Neural progenitor cell (in vitro differentiated cells): Measurements from ENCODE around the gene PCDH9. TPM values are rescaled to one million over a fixed set of nuclear protein-coding genes. Genes with fewer than 3 reads are reported as not detected.

Experiments
- DNase-seq: peaks from one replicate; pipeline ENCODE4 v3.0.0-alpha.2; 2016; ENCODE audit warnings: low spot score
- H2AFZ ChIP-seq: fragments of 200-600 bp; sonication (generic); replicated peaks from 2 replicates; pipeline ENCODE4 v1.6.1; 2016; ENCODE audit warnings: antibody characterized with exemption
- H3F3A ChIP-seq: fragments of 200-600 bp; sonication (generic); 2 replicates; pipeline ENCODE4 v1.6.1; 2016; ENCODE audit warnings: antibody characterized with exemption, low read depth
- H3K27ac ChIP-seq: fragments of 200-600 bp; sonication (generic); 2 replicates; pipeline ENCODE4 v1.5.1; 2016; ENCODE audit warnings: mild to moderate bottlenecking
- H3K27me3 ChIP-seq: fragments of 200-600 bp; sonication (generic); 2 replicates; pipeline ENCODE4 v1.6.1; 2016; ENCODE audit warnings: mild to moderate bottlenecking, moderate library complexity
- H3K36me3 ChIP-seq: fragments of 200-600 bp; sonication (generic); 2 replicates; pipeline ENCODE4 v1.5.1; 2016
- H3K4me1 ChIP-seq: fragments of 200-600 bp; sonication (generic); 2 replicates; pipeline ENCODE4 v1.6.1; 2016; ENCODE audit warnings: mixed run types
- H3K4me2 ChIP-seq: fragments of 200-600 bp; sonication (generic); 2 replicates; pipeline ENCODE4 v1.6.1; 2016
- H3K4me3 ChIP-seq: fragments of 200-600 bp; sonication (generic); 2 replicates; pipeline ENCODE4 v1.5.1; 2016
- H3K79me2 ChIP-seq: fragments of 200-600 bp; sonication (generic); 2 replicates; pipeline ENCODE4 v1.6.1; 2016; ENCODE audit warnings: low read depth
- H3K9ac ChIP-seq: fragments of 200-600 bp; sonication (generic); 2 replicates; pipeline ENCODE4 v1.6.1; 2016
- H3K9me3 ChIP-seq: fragments of 200-600 bp; sonication (generic); 2 replicates; pipeline ENCODE4 v1.5.1; 2016; ENCODE audit warnings: low read depth
- H4K20me1 ChIP-seq: fragments of 200-600 bp; sonication (generic); 2 replicates; pipeline ENCODE4 v1.6.1; 2016; ENCODE audit warnings: low read depth
- H3K27ac Mint-ChIP-seq: 3 replicates; pipeline ENCODE4 v1.8.0; 2021; ENCODE audit warnings: mixed read lengths
- H3K27me3 Mint-ChIP-seq: 2 replicates; pipeline ENCODE4 v1.8.0; 2022; ENCODE audit warnings: low read depth, mild to moderate bottlenecking, inconsistent platforms, moderate library complexity, mixed read lengths; ENCODE audit not compliant: insufficient read depth
- H3K36me3 Mint-ChIP-seq: 3 replicates; pipeline ENCODE4 v1.8.0; 2021; ENCODE audit warnings: mixed read lengths
- H3K4me1 Mint-ChIP-seq: 3 replicates; pipeline ENCODE4 v1.8.0; 2021; ENCODE audit warnings: mixed read lengths
- H3K4me3 Mint-ChIP-seq: 3 replicates; pipeline ENCODE4 v1.8.0; 2021; ENCODE audit warnings: mild to moderate bottlenecking, moderate library complexity, mixed read lengths
- H3K9me3 Mint-ChIP-seq: 3 replicates; pipeline ENCODE4 v1.8.0; 2020; ENCODE audit warnings: mixed read lengths
- EZH2 ChIP-seq: fragments of 200-600 bp; sonication (generic); IDR thresholded peaks from 2 replicates; pipeline ENCODE4 v1.6.1; 2017; ENCODE audit warnings: antibody characterized with exemption, mild to moderate bottlenecking, moderate library complexity
- EZH2phosphoT487 ChIP-seq: fragments of 200-600 bp; sonication (generic); IDR thresholded peaks from 2 replicates; pipeline ENCODE4 v1.6.1; 2017; ENCODE audit warnings: antibody characterized with exemption
- total RNA-seq: library from RNA; depleted of rRNA; stranded (reverse); fragments of >200 nt; gene quantifications from 2 replicates; pipeline ENCODE4 v1.2.3, GENCODE V29; 2015; ENCODE audit warnings: low replicate concordance
- TF ChIP-seq, protein P1 (sequence below): fragments of 200-600 bp; sonication (generic); IDR thresholded peaks from 2 replicates; pipeline ENCODE4 v1.5.1; 2017; ENCODE audit warnings: antibody characterized with exemption, mild to moderate bottlenecking

The PCDH9 gene
- total RNA-seq, 1 donor from 2014 or later: 0.24 TPM

DNA sequence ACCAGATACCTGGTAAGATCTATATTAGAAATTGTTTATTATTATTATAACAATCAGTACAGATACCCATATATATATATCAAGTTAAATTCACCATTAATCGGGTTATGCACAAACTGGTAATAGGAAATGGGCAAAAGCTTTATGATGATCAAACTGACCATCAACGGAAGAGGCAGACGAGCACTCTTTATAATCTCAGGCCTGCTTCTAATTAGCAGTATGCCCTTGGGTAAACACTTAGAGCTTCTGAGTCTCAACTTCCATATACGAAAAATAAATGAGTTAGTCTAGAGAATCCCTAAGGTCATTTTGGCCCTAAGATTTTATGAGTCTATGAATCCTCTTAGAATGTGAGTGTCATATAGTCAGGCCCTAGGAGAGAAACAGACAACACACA lies 710.9 kb downstream of the PCDH9 start:
- no peak overlapping the region for H3K4me3 Mint-ChIP-seq
- no peak overlapping the region for H3K27ac ChIP-seq
- H3K36me3 Mint-ChIP-seq: no peaks in the 10 kb centered on the region
- H3K4me1 ChIP-seq: peaks cover 4% of the 10 kb centered on the region
- H3K9ac ChIP-seq: no peak overlapping the region
- H3K27me3 ChIP-seq: no peaks in the 10 kb centered on the region
- H4K20me1 ChIP-seq: no peaks in the 10 kb centered on the region
- H2AFZ ChIP-seq: no peak overlapping the region
- H3K4me3 ChIP-seq: no peak overlapping the region
- H3K36me3 ChIP-seq: no peaks in the 10 kb centered on the region
- H3F3A ChIP-seq: no peaks in the 10 kb centered on the region
- H3K79me2 ChIP-seq: no peaks in the 10 kb centered on the region
- no peaks in the 10 kb centered on the region for H3K27me3 Mint-ChIP-seq
- no peak overlapping the region for H3K4me2 ChIP-seq
- no peak for TF ChIP-seq EZH2
- no peak for TF ChIP-seq EZH2phosphoT487
- TF ChIP-seq, protein P1, sequence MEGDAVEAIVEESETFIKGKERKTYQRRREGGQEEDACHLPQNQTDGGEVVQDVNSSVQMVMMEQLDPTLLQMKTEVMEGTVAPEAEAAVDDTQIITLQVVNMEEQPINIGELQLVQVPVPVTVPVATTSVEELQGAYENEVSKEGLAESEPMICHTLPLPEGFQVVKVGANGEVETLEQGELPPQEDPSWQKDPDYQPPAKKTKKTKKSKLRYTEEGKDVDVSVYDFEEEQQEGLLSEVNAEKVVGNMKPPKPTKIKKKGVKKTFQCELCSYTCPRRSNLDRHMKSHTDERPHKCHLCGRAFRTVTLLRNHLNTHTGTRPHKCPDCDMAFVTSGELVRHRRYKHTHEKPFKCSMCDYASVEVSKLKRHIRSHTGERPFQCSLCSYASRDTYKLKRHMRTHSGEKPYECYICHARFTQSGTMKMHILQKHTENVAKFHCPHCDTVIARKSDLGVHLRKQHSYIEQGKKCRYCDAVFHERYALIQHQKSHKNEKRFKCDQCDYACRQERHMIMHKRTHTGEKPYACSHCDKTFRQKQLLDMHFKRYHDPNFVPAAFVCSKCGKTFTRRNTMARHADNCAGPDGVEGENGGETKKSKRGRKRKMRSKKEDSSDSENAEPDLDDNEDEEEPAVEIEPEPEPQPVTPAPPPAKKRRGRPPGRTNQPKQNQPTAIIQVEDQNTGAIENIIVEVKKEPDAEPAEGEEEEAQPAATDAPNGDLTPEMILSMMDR: no peak
- no peak for DNase-seq
- H3K9me3 ChIP-seq: no peaks in the 10 kb centered on the region
- H3K4me1 Mint-ChIP-seq: peaks cover 8% of the 10 kb centered on the region
- no peaks in the 10 kb centered on the region for H3K9me3 Mint-ChIP-seq
- no peak overlapping the region for H3K27ac Mint-ChIP-seq

DNA sequence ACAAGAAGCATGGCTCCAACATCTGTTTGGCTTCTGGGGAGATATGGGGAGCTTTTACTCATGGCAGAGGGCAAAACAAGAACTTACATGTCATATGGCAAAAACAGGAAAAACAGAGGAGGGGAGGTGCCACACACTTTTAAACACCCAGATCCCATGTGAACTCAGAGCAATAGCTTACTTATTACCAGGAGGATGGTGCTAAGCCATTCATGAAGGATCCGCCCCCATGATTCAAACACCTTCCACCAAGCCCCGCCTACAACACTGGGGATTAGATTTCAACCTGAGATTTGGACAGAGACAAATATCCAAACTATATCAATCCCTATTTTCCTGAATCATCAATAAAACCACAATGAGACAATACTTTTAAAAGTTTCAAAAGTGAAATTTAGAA lies 712.1 kb downstream of the PCDH9 start:
- Histone ChIP-seq H3K4me2 (no peak overlapping the region), H3F3A (no peaks in the 10 kb centered on the region), H3K79me2 (no peaks in the 10 kb centered on the region), H3K27me3 (no peaks in the 10 kb centered on the region), H4K20me1 (no peaks in the 10 kb centered on the region), H3K4me3 (no peak overlapping the region), H3K36me3 (no peaks in the 10 kb centered on the region), H3K9me3 (no peaks in the 10 kb centered on the region), H3K9ac (no peak overlapping the region), H3K27ac (no peak overlapping the region), H2AFZ (peak overlapping the region; percentile 67), H3K4me1 (peaks cover 4% of the 10 kb centered on the region)
- TF ChIP-seq EZH2phosphoT487: no peak
- TF ChIP-seq EZH2: no peak
- TF ChIP-seq, protein P1: no peak
- DNase-seq: no peak
- H3K4me3 Mint-ChIP-seq: no peak overlapping the region
- no peaks in the 10 kb centered on the region for H3K27me3 Mint-ChIP-seq
- H3K36me3 Mint-ChIP-seq: no peaks in the 10 kb centered on the region
- H3K4me1 Mint-ChIP-seq: peaks cover 16% of the 10 kb centered on the region
- H3K27ac Mint-ChIP-seq: no peak overlapping the region
- H3K9me3 Mint-ChIP-seq: no peaks in the 10 kb centered on the region

DNA sequence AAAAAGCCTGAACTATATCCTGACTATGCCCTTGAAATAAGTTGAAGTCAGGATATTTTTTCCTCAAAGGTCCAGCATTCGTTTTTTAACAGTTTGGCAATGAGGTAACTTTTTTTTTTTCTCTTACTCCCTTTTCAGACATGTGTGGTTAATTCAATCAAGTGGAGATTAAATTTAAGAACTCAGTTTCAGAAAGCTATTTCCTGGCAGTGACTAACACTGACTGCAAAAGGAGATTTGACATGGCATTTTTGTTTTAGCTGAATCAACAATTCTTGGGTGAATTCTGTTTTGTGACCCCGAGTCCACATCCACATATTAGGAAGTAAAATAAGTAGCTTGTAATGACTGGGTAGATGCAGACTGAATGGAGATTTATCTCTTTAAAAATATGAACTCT lies 716.4 kb downstream of the PCDH9 start:
- no peaks in the 10 kb centered on the region for H3F3A ChIP-seq
- H3K9me3 ChIP-seq: no peaks in the 10 kb centered on the region
- H4K20me1 ChIP-seq: no peaks in the 10 kb centered on the region
- no peak overlapping the region for H3K4me3 ChIP-seq
- no peak overlapping the region for H3K9ac ChIP-seq
- no peak overlapping the region for H3K4me3 Mint-ChIP-seq
- no peak overlapping the region for H3K27ac Mint-ChIP-seq
- no peak overlapping the region for H3K4me2 ChIP-seq
- DNase-seq: no peak
- H3K36me3 ChIP-seq: no peaks in the 10 kb centered on the region
- peaks cover 9% of the 10 kb centered on the region for H3K4me1 Mint-ChIP-seq
- no peaks in the 10 kb centered on the region for H3K79me2 ChIP-seq
- H3K27me3 Mint-ChIP-seq: no peaks in the 10 kb centered on the region
- H2AFZ ChIP-seq: peak overlapping the region; percentile 38
- no peaks in the 10 kb centered on the region for H3K36me3 Mint-ChIP-seq
- H3K27me3 ChIP-seq: no peaks in the 10 kb centered on the region
- no peaks in the 10 kb centered on the region for H3K9me3 Mint-ChIP-seq
- TF ChIP-seq EZH2phosphoT487 (no peak), EZH2 (no peak)
- TF ChIP-seq, protein P1: no peak
- no peak overlapping the region for H3K27ac ChIP-seq
- H3K4me1 ChIP-seq: peaks cover 4% of the 10 kb centered on the region
